ENCODE results near the gene LONP2.
"Not testable (repeated sequence)": the region's sequence is repeated elsewhere in the genome, so short reads cannot be mapped to it uniquely, and the experiment has no call there.

Gene LONP2

DNA sequence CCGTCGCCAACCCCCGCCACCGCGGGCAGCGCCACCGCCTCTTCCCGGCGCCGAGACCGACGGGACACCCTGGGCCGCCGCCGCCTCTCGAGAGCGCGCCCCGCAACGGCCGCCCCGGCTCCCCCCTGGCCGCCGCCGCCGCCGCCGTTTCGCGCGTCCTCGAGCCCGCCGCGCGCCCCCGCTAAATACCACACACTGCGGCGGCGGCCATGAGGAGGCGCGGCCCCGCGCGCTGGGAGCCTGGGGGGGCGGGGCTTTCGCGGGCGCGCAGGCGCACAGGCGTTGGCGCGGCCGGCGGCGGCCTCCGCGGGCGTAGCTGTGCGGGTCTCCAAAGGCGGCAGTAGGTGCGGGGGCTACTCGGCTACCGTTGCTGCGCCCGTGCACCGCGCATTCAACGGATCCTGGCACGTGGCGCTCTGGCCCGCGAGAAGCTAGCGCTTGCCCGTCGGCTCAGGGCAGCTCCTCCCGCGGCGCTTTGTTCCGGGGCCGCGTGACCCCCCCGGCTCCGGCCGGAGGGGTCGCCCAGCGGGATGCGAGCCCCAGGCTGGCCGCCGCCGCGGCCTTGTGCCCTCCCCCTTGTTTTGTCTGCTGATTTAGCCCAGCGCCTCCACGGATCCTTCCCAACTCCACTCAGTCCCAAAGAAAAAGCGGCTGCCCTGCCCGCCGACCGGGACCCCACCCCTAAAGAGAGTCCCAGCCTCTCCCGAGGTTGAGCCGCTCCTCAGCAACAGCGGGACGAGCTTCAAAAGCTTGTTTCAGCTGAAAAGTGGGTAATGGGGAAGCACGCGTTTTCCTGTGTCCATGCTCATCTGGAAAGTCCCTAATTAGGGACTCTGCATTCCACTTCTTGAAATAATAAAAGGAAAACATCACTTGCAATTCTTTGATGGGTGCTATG lies 141.4 kb downstream of the LONP2 start, which contains the start of gene SIAH1:
SIAH1 (minus strand) TSS at position 161 of the 898 bp plus-strand sequence. CDS start 22,985 bp downstream, outside the sequence.
- H3K4me3 ChIP-seq (replicated peaks; ENCODE audit: low read depth, low read length) = peak within 1 kb of the TSS; percentile 69
- DNase-seq (ENCODE audit: low read depth) = peak; percentile 79
- TF ChIP-seq, protein P1, sequence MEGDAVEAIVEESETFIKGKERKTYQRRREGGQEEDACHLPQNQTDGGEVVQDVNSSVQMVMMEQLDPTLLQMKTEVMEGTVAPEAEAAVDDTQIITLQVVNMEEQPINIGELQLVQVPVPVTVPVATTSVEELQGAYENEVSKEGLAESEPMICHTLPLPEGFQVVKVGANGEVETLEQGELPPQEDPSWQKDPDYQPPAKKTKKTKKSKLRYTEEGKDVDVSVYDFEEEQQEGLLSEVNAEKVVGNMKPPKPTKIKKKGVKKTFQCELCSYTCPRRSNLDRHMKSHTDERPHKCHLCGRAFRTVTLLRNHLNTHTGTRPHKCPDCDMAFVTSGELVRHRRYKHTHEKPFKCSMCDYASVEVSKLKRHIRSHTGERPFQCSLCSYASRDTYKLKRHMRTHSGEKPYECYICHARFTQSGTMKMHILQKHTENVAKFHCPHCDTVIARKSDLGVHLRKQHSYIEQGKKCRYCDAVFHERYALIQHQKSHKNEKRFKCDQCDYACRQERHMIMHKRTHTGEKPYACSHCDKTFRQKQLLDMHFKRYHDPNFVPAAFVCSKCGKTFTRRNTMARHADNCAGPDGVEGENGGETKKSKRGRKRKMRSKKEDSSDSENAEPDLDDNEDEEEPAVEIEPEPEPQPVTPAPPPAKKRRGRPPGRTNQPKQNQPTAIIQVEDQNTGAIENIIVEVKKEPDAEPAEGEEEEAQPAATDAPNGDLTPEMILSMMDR (IDR thresholded peaks at IDR 0.05; ENCODE audit: low read length, missing control alignments) = no peak

DNA sequence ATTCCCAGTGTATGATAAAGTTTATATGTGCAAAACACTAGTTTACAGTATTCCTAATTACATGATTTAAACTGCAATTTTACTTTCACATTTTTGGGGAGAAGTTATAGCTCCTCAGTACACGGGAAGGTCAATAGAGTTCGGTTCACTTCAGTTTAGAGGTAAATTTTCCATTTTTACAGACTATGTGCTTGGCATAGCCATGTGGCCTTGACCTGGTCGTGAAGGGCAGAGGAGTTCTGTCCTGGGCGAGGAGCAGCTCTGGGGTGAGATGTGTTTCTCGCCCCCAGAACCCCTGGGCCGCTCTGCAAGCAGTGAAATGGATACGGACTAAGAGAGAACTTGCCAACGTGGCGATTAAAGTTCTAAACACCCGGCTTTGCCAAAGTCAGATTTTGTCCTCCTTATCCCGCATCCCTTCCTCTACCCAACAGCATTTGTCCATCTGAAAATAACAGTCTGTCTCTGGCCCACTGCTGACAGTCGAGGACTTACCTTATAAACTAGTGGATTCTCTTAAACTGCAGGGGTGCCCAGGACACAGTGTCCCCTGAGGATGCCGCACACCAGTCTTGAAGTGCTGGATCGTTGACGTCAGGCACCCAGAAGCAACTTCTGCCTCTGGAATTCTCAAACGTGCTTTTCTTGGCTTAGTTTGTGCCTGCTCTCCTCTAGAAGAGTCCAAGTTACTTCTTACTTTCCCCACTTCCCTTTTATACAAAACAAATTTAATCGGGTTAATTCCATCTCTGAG lies 142.6 kb downstream of the LONP2 start:
- DNase-seq (ENCODE audit: low read depth) = no peak
- TF ChIP-seq, protein P1 (IDR thresholded peaks at IDR 0.05; ENCODE audit: low read length, missing control alignments) = no peak
- no peak overlapping the region for H3K4me3 ChIP-seq (replicated peaks; ENCODE audit: low read depth, low read length)

DNA sequence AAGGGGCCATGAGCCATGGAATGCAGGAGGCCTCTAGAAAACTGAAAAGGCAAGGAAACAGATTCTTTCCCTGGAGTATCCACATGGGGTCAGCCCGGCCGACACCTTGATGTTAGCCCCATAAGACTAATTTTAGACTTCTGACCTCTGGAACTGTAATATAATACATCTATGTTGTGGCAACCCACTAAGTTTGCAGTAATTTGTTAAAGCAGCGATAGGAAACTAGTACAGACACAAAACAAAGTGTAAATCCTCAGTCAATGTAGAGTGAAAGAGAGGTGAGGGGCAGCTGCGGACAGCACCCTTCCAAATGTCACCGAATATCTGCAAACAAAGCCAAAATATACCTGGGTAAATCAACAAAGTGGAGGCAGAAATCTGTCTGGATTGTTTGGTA lies 148.3 kb downstream of the LONP2 start:
- TF ChIP-seq, protein P1 (IDR thresholded peaks at IDR 0.05; ENCODE audit: low read length, missing control alignments) = no peak
- DNase-seq (ENCODE audit: low read depth) = no peak
- H3K4me3 ChIP-seq (replicated peaks; ENCODE audit: low read depth, low read length) = no peak overlapping the region

DNA sequence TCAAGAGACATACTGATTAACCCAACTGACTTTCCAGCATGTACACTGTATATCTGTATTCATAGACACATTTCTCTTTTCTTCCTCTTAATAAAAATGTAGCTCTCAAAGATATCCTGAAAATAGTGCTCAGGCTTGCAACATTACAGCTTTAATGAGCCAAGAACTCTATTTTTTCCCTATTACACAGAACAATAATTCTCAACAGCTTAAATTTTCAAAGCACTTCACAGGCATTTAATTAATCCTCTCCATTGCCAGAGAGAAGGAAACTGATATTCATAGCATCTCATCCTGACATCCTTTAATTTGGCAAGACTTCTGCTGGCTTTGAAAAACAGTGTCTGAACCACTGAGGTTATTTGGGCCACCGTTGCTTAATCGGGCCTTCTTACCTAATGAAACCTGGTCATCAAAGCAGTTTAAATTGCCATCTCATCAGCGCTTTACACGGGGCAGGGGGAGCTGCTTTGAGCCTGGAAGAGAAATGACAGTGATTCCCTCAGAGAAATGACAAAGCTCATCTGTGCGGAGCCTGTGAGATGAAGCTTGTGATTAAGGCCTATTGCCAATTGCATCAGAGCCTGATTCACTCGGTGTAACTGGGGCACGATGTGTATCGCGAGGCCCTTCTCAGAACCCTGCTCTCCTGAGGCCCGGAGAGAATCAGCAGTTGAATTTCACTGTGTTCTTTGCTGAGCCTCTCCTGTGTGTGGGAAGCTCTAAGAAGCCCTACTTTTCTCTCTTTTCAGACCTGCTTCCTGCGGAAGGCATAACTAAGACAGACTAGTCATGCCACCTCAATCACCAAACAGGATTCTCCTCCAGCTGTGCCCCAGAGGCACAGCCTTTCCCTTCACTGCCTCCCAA lies 149.6 kb downstream of the LONP2 start:
- no peak overlapping the region for H3K4me3 ChIP-seq (replicated peaks; ENCODE audit: low read depth, low read length)
- TF ChIP-seq, protein P1 (IDR thresholded peaks at IDR 0.05; ENCODE audit: low read length, missing control alignments) = no peak
- DNase-seq (ENCODE audit: low read depth) = peak; percentile 51

DNA sequence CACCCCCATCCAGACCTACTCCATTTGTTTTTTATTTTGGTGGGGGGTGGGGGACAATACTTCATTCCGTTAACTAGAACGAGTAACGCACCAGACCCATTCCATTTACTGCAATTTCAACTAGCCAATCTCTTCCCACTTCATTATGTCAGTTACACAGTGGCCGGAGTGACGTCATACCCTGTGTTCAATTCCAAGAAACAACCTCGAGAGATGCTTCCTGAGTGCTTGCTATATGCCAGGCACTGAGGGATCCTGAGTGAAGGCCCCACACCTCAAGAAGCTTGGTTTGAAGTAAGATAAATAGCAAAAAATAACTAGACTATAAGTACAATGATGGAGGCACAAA lies 150.2 kb downstream of the LONP2 start:
- no peak overlapping the region for H3K4me3 ChIP-seq (replicated peaks; ENCODE audit: low read depth, low read length)
- TF ChIP-seq, protein P1 (IDR thresholded peaks at IDR 0.05; ENCODE audit: low read length, missing control alignments) = no peak
- DNase-seq (ENCODE audit: low read depth) = no peak

DNA sequence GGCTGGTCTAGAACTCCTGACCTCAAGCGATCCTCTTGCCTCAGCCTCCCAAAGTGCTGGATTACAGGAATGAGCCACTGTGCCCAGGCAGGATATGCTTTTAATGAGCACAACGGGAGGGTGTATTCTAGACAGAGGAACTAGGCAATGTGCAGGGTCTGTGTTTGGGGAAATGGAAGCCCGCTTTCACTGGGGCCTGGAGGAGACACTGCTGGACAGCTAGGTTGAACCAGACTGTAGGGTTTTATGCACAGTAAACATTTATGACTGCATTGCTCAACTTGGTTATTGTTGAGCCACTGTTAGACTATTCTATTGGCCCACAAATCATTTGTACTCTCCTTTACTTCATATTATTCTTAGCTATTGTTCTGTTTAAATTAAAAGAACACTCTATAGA lies 151.3 kb downstream of the LONP2 start:
- no peak overlapping the region for H3K4me3 ChIP-seq (replicated peaks; ENCODE audit: low read depth, low read length)
- TF ChIP-seq, protein P1 (IDR thresholded peaks at IDR 0.05; ENCODE audit: low read length, missing control alignments) = no peak
- no peak for DNase-seq (ENCODE audit: low read depth)

DNA sequence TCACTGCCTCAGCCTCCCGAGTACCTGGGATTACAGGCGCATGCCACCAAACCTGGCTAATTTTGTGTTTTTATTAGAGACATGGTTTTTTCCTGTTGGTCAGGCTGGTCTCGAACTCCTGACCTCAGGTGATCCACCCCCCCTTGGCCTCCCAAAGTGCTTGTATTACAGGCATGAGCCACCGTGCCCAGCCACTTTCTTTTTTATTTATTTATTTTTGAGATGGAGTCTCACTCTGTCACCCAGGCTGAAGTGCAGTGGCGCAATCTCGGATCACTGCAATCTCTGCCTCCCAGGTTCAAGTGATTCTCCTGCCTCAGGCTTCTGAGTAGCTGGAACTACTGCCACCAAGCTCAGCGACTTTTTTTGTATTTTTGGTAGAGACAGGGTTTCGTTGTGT lies 158.4 kb downstream of the LONP2 start:
- not testable (repeated sequence) for DNase-seq (ENCODE audit: low read depth)

More for the DNA sequence above, 158.4 kb downstream of the LONP2 start:
- not testable (repeated sequence) for H3K4me3 ChIP-seq (replicated peaks; ENCODE audit: low read depth, low read length)
